Trophoblast cell (in vitro differentiated cells and primary cell): Measurements from ENCODE around the gene MALRD1.

Experiments used
- DNase-seq, 2 donors: peaks; one replicate each; pipeline ENCODE4 v3.0.0-alpha.2; 2016
- H2AFZ ChIP-seq: 2 replicates; pipeline ENCODE4 v1.6.1; 2013; ENCODE audit warnings: low read length, moderate library complexity, mild to moderate bottlenecking; ENCODE audit not compliant: insufficient read depth, poor library complexity
- H2AK5ac ChIP-seq: 2 replicates; pipeline ENCODE4 v1.6.1; 2013; ENCODE audit warnings: mild to moderate bottlenecking, low read length
- H2BK120ac ChIP-seq: 2 replicates; pipeline ENCODE4 v1.6.1; 2013; ENCODE audit warnings: low read length, mild to moderate bottlenecking, moderate library complexity; ENCODE audit not compliant: insufficient read depth, poor library complexity
- H2BK12ac ChIP-seq: 2 replicates; pipeline ENCODE4 v1.6.1; 2013; ENCODE audit warnings: mild to moderate bottlenecking, low read length, moderate library complexity
- H2BK5ac ChIP-seq: 2 replicates; pipeline ENCODE4 v1.6.1; 2013; ENCODE audit warnings: low read length, low read depth, moderate library complexity, mild to moderate bottlenecking; ENCODE audit not compliant: poor library complexity
- H3K14ac ChIP-seq: 2 replicates; pipeline ENCODE4 v1.6.1; 2013; ENCODE audit warnings: mild to moderate bottlenecking, low read length
- H3K18ac ChIP-seq: 2 replicates; pipeline ENCODE4 v1.6.1; 2013; ENCODE audit warnings: mild to moderate bottlenecking, low read length
- H3K23ac ChIP-seq: 2 replicates; pipeline ENCODE4 v1.6.1; 2013; ENCODE audit warnings: low read length
- H3K27ac ChIP-seq: 2 replicates; pipeline ENCODE4 v1.5.1; 2013; ENCODE audit warnings: low read depth, mild to moderate bottlenecking, inconsistent platforms, low read length, moderate library complexity
- H3K27me3 ChIP-seq: 2 replicates; pipeline ENCODE4 v1.6.1; 2013; ENCODE audit warnings: inconsistent platforms, mild to moderate bottlenecking, low read length, moderate library complexity; ENCODE audit not compliant: insufficient read depth
- H3K36me3 ChIP-seq, 2 experiments: 1 replicate in 1 of 2; 2 replicates in 1 of 2; pipeline ENCODE4 v1.6.1; 2013; ENCODE audit warnings: low read length in 2 of 2, mild to moderate bottlenecking in 2 of 2, moderate library complexity in 1 of 2; ENCODE audit not compliant: insufficient read depth in 2 of 2, control insufficient read depth in 1 of 2
- H3K4ac ChIP-seq: 2 replicates; pipeline ENCODE4 v1.6.1; 2013; ENCODE audit warnings: low read depth, mild to moderate bottlenecking, low read length, moderate library complexity
- H3K4me1 ChIP-seq, 2 experiments: 1 replicate in 1 of 2; 2 replicates in 1 of 2; pipeline ENCODE4 v1.6.1; 2013; ENCODE audit warnings: low read length in 2 of 2, mild to moderate bottlenecking in 2 of 2, moderate library complexity in 1 of 2; ENCODE audit not compliant: insufficient read depth in 2 of 2, control insufficient read depth in 1 of 2
- H3K4me2 ChIP-seq: 2 replicates; pipeline ENCODE4 v1.6.1; 2013; ENCODE audit warnings: inconsistent platforms, mild to moderate bottlenecking, low read length, moderate library complexity
- H3K4me3 ChIP-seq: 2 replicates; pipeline ENCODE4 v1.5.1; 2013; ENCODE audit warnings: mild to moderate bottlenecking, low read depth, low read length, inconsistent platforms
- H3K79me1 ChIP-seq: one replicate; pipeline ENCODE4 v1.6.1; 2013; ENCODE audit warnings: low read length
- H3K79me2 ChIP-seq: 2 replicates; pipeline ENCODE4 v1.6.1; 2013; ENCODE audit warnings: low read length, mild to moderate bottlenecking; ENCODE audit not compliant: control insufficient read depth, insufficient read depth, poor library complexity
- H3K9ac ChIP-seq: 2 replicates; pipeline ENCODE4 v1.6.1; 2013; ENCODE audit warnings: mild to moderate bottlenecking, low read length
- H3K9me3 ChIP-seq: 2 replicates; pipeline ENCODE4 v1.6.1; 2013; ENCODE audit warnings: low read depth, mild to moderate bottlenecking, control low read depth, inconsistent platforms, low read length; ENCODE audit not compliant: insufficient read depth
- H4K12ac ChIP-seq: 2 replicates; pipeline ENCODE4 v1.6.1; 2013; ENCODE audit warnings: low read depth, mild to moderate bottlenecking, low read length, moderate library complexity
- H4K8ac ChIP-seq: 2 replicates; pipeline ENCODE4 v1.6.1; 2013; ENCODE audit warnings: low read depth, mild to moderate bottlenecking, low read length, moderate library complexity
- H4K91ac ChIP-seq: one replicate; pipeline ENCODE4 v1.6.1; 2013; ENCODE audit warnings: low read depth, mild to moderate bottlenecking, low read length, moderate library complexity
- WGBS: extraction: QIAGEN DNeasy Blood & Tissue Kit; methylation state at CpG from one replicate; pipeline ENCODE4 v1.1.7; 2013; ENCODE audit warnings: missing lambda C conversion rate; ENCODE audit not compliant: insufficient read length, insufficient coverage; ENCODE audit errors: extremely low coverage; 5-methylcytosine and 5-hydroxymethylcytosine counted together

The MALRD1 gene

GRCh38 chr10:19031763-19032162 is 16.8 kb upstream of the MALRD1 start:
- Histone ChIP-seq H2BK120ac (no peak overlapping the region), H3K18ac (no peak overlapping the region), H4K8ac (no peak overlapping the region), H3K4me1 (no peaks in the 10 kb centered on the region), H3K36me3 (no peaks in the 10 kb centered on the region), H3K4me3 (no peak overlapping the region), H3K27ac (no peak overlapping the region), H3K27me3 (peaks cover 3% of the 10 kb centered on the region), H3K9ac (no peak overlapping the region), H2BK12ac (no peak overlapping the region), H2AK5ac (no peak overlapping the region), H4K12ac (no peak overlapping the region), H4K91ac (no peak overlapping the region), H3K23ac (no peak overlapping the region), H2BK5ac (no peak overlapping the region), H2AFZ (no peak overlapping the region), H3K4me2 (no peak overlapping the region), H3K14ac (no peak overlapping the region), H3K4ac (no peak overlapping the region), H3K9me3 (no peaks in the 10 kb centered on the region), H3K79me2 (no peaks in the 10 kb centered on the region), H3K79me1 (no peaks in the 10 kb centered on the region)
- WGBS, result no CpG with 5 or more reads among the region's 2 CpGs
- no peak for DNase-seq

GRCh38 chr10:19033741-19034140 is 14.9 kb upstream of the MALRD1 start:
- H3K27ac ChIP-seq, result no peak overlapping the region
- H3K4me3 ChIP-seq, result no peak overlapping the region
- H3K9me3 ChIP-seq, result no peaks in the 10 kb centered on the region
- H3K79me2 ChIP-seq, result no peaks in the 10 kb centered on the region
- H3K36me3 ChIP-seq, result no peaks in the 10 kb centered on the region
- H3K4me2 ChIP-seq, result no peak overlapping the region
- H2BK5ac ChIP-seq, result no peak overlapping the region
- H3K23ac ChIP-seq, result no peak overlapping the region
- H3K9ac ChIP-seq, result no peak overlapping the region
- H4K91ac ChIP-seq, result no peak overlapping the region
- H3K18ac ChIP-seq, result no peak overlapping the region
- H2AK5ac ChIP-seq, result no peak overlapping the region
- no peak overlapping the region for H2AFZ ChIP-seq
- peaks cover 3% of the 10 kb centered on the region for H3K27me3 ChIP-seq
- no peaks in the 10 kb centered on the region for H3K4me1 ChIP-seq
- DNase-seq, result no peak
- H4K12ac ChIP-seq, result no peak overlapping the region
- no peak overlapping the region for H2BK120ac ChIP-seq
- no peak overlapping the region for H4K8ac ChIP-seq
- no peak overlapping the region for H2BK12ac ChIP-seq
- H3K14ac ChIP-seq, result no peak overlapping the region
- H3K4ac ChIP-seq, result no peak overlapping the region
- H3K79me1 ChIP-seq, result no peaks in the 10 kb centered on the region
- no CpG with 5 or more reads among the region's 1 CpG for WGBS

DNA sequence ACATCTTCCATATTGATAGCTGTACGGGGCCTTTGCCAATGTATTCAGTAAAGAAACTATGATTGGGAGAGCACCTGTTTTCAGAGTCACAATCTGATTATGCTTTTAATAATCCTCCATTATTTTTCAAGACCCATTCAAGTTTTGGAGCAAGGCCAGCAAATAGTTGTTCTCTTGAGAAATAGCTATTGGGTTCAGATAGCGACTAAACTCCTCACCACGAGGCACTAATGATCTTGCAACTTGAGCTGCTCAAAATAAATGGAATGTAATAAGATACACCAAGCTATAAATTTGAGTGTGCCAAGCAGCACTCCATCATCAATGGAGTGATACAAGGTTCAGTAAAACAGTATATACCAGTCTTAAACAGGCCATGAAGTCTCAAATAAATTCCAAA is 7.4 kb upstream of the MALRD1 start:
- no peak overlapping the region for H3K4me2 ChIP-seq
- no CpG with 5 or more reads among the region's 3 CpGs for WGBS
- no peak overlapping the region for H3K23ac ChIP-seq
- H2AFZ ChIP-seq, result no peak overlapping the region
- no peak for DNase-seq
- H3K14ac ChIP-seq, result no peak overlapping the region
- no peaks in the 10 kb centered on the region for H3K79me1 ChIP-seq
- no peak overlapping the region for H2BK12ac ChIP-seq
- H4K12ac ChIP-seq, result no peak overlapping the region
- no peak overlapping the region for H2AK5ac ChIP-seq
- no peaks in the 10 kb centered on the region for H3K4me1 ChIP-seq
- H3K4ac ChIP-seq, result no peak overlapping the region
- H3K9ac ChIP-seq, result no peak overlapping the region
- H3K27me3 ChIP-seq, result no peaks in the 10 kb centered on the region
- no peak overlapping the region for H2BK120ac ChIP-seq
- H3K18ac ChIP-seq, result no peak overlapping the region
- H3K36me3 ChIP-seq, result no peaks in the 10 kb centered on the region
- H3K9me3 ChIP-seq, result no peaks in the 10 kb centered on the region
- H4K91ac ChIP-seq, result no peak overlapping the region
- no peak overlapping the region for H3K4me3 ChIP-seq
- no peaks in the 10 kb centered on the region for H3K79me2 ChIP-seq
- H2BK5ac ChIP-seq, result no peak overlapping the region
- H4K8ac ChIP-seq, result no peak overlapping the region
- H3K27ac ChIP-seq, result no peak overlapping the region

DNA sequence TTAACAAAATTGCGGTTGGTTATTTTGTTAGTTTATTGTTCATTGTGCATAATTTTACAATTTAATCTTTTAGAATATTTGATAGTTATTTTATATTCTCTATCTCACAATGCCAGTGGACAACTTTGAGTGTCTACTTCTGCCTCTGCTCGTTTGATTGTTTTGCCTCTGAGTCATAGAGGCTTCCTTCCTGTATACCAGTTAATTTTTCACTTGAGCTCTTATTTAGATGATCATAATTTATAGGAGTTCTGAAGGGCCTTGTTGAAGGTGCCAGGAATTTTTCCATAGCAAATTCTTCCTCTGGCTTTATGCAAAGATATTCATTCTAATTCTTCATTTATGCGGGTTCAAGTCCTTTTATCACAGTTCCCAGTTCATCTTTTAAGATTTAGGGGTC is 5.2 kb upstream of the MALRD1 start:
- Histone ChIP-seq H3K27me3 (no peaks in the 10 kb centered on the region), H3K79me1 (no peaks in the 10 kb centered on the region), H3K14ac (no peak overlapping the region), H3K4me2 (no peak overlapping the region), H3K9ac (no peak overlapping the region), H4K12ac (no peak overlapping the region), H3K4me3 (no peak overlapping the region), H2AK5ac (no peak overlapping the region), H3K27ac (no peak overlapping the region), H2BK12ac (no peak overlapping the region), H3K4me1 (no peaks in the 10 kb centered on the region), H3K36me3 (no peaks in the 10 kb centered on the region), H3K23ac (no peak overlapping the region), H3K4ac (no peak overlapping the region), H3K9me3 (no peaks in the 10 kb centered on the region), H4K91ac (no peak overlapping the region), H2BK120ac (no peak overlapping the region), H3K79me2 (no peaks in the 10 kb centered on the region), H3K18ac (no peak overlapping the region), H2AFZ (no peak overlapping the region), H2BK5ac (no peak overlapping the region), H4K8ac (no peak overlapping the region)
- WGBS, result no CpG with 5 or more reads among the region's 3 CpGs
- no peak for DNase-seq
